IMR-90 (cell line): ENCODE measurements around the gene TEC. TPM values are rescaled to one million over a fixed set of nuclear protein-coding genes. Genes with fewer than 3 reads are reported as not detected.

Experiments used
- ATAC-seq: fragments of 200-7000 bp; cut with Tn5 transposase; 2 replicates; pipeline ENCODE4 v1.9.1; 2020; ENCODE audit warnings: low read depth, mild to moderate bottlenecking, moderate library complexity
- BruUV-seq: library from RNA; stranded (reverse); fragments of 400-500 nt; replicated peaks from 2 replicates; lab custom pipeline; 2021; lab: Mats Ljungman, UMichigan
- CTCF ChIA-PET: fragments of 300-600 bp; formaldehyde crosslinking; extraction: SDS; loops from one replicate; lab custom pipeline; 2021; ENCODE audit warnings: antibody characterized with exemption; lab: Yijun Ruan, JAX
- POLR2A ChIA-PET: fragments of 300-600 bp; sonication (Branson Sonifier 250); formaldehyde crosslinking; loops from one replicate; lab custom pipeline; 2022; ENCODE audit warnings: antibody characterized with exemption; ENCODE audit not compliant: unreplicated experiment; lab: Charles Lee
- DNase-seq: peaks from one replicate; pipeline ENCODE4 v3.0.0; 2013
- H2AFZ ChIP-seq: replicated peaks from 2 replicates; pipeline ENCODE3; 2013; ENCODE audit warnings: low read length, mild to moderate bottlenecking; ENCODE audit not compliant: poor library complexity
- H2AK5ac ChIP-seq: 2 replicates; pipeline ENCODE4 v1.6.1; 2013; ENCODE audit warnings: low read depth, low read length, inconsistent platforms
- H2AK9ac ChIP-seq: replicated peaks from 2 replicates; pipeline ENCODE3; 2013; ENCODE audit warnings: mild to moderate bottlenecking, low read depth, low read length, moderate library complexity; ENCODE audit not compliant: poor library complexity
- H2BK120ac ChIP-seq: 2 replicates; pipeline ENCODE4 v1.6.1; 2013; ENCODE audit warnings: low read depth, low read length, inconsistent platforms
- H2BK15ac ChIP-seq: 3 replicates; pipeline ENCODE4 v1.6.1; 2013; ENCODE audit warnings: low read depth, low read length, inconsistent platforms
- H2BK20ac ChIP-seq: 2 replicates; pipeline ENCODE4 v1.6.1; 2013; ENCODE audit warnings: low read depth, mild to moderate bottlenecking, inconsistent platforms, low read length, moderate library complexity
- H2BK5ac ChIP-seq: 2 replicates; pipeline ENCODE4 v1.6.1; 2013; ENCODE audit warnings: mild to moderate bottlenecking, low read depth, low read length, inconsistent platforms; ENCODE audit not compliant: poor library complexity, severe bottlenecking
- H3K14ac ChIP-seq: replicated peaks from 2 replicates; pipeline ENCODE4 v1.6.1; 2013; ENCODE audit warnings: low read depth, low read length, inconsistent platforms
- H3K18ac ChIP-seq: 2 replicates; pipeline ENCODE4 v1.6.1; 2013; ENCODE audit warnings: low read depth, low read length, control low read depth
- H3K23ac ChIP-seq: 2 replicates; pipeline ENCODE4 v1.6.1; 2013; ENCODE audit warnings: low read depth, low read length, inconsistent platforms
- H3K27ac ChIP-seq: 2 replicates; pipeline ENCODE4 v1.5.1; 2013; ENCODE audit warnings: mild to moderate bottlenecking, control low read depth, low read length; ENCODE audit not compliant: insufficient read depth
- H3K27me3 ChIP-seq: 2 replicates; pipeline ENCODE4 v1.6.1; 2013; ENCODE audit warnings: low read length; ENCODE audit not compliant: control insufficient read depth, insufficient read depth
- H3K36me3 ChIP-seq: 2 replicates; pipeline ENCODE4 v1.6.1; 2013; ENCODE audit warnings: low read length, mixed read lengths; ENCODE audit not compliant: control insufficient read depth, insufficient read depth
- H3K4ac ChIP-seq: 2 replicates; pipeline ENCODE4 v1.6.1; 2013; ENCODE audit warnings: low read depth, low read length, inconsistent platforms
- H3K4me1 ChIP-seq: 2 replicates; pipeline ENCODE4 v1.6.1; 2013; ENCODE audit warnings: low read length, mixed read lengths; ENCODE audit not compliant: control insufficient read depth, insufficient read depth
- H3K4me2 ChIP-seq: 2 replicates; pipeline ENCODE4 v1.6.1; 2013; ENCODE audit warnings: low read depth, mild to moderate bottlenecking, control low read depth, low read length, moderate library complexity
- H3K4me3 ChIP-seq: 2 replicates; pipeline ENCODE4 v1.5.1; 2013; ENCODE audit warnings: low read depth, mild to moderate bottlenecking, control low read depth, low read length, moderate library complexity; ENCODE audit not compliant: insufficient read depth
- H3K56ac ChIP-seq: 2 replicates; pipeline ENCODE4 v1.6.1; 2013; ENCODE audit warnings: low read length, inconsistent platforms; ENCODE audit not compliant: insufficient read depth; ENCODE audit errors: extremely low read depth
- H3K79me1 ChIP-seq, 2 experiments: 2 replicates each; pipeline ENCODE4 v1.6.1; 2013; ENCODE audit warnings: low read length in 2 of 2, inconsistent platforms in 1 of 2, low read depth in 1 of 2
- H3K9ac ChIP-seq: 2 replicates; pipeline ENCODE4 v1.6.1; 2013; ENCODE audit warnings: low read depth, low read length, control low read depth
- H3K9me1 ChIP-seq: 2 replicates; pipeline ENCODE4 v1.6.1; 2013; ENCODE audit warnings: low read length, inconsistent platforms; ENCODE audit not compliant: insufficient read depth
- H3K9me3 ChIP-seq: 2 replicates; pipeline ENCODE4 v1.6.1; 2013; ENCODE audit warnings: low read length; ENCODE audit not compliant: control insufficient read depth, insufficient read depth
- H4K20me1 ChIP-seq: 2 replicates; pipeline ENCODE4 v1.6.1; 2013; ENCODE audit warnings: low read length, inconsistent platforms; ENCODE audit not compliant: insufficient read depth
- H4K5ac ChIP-seq: 2 replicates; pipeline ENCODE4 v1.6.1; 2013; ENCODE audit warnings: mild to moderate bottlenecking, low read depth, low read length, control low read depth
- H4K8ac ChIP-seq, 2 experiments: 2 replicates each; pipeline ENCODE4 v1.6.1; 2013; ENCODE audit warnings: low read depth in 2 of 2, low read length in 2 of 2, control low read depth in 1 of 2, inconsistent platforms in 1 of 2
- H4K91ac ChIP-seq: 2 replicates; pipeline ENCODE4 v1.6.1; 2013; ENCODE audit warnings: low read depth, low read length, inconsistent platforms; ENCODE audit not compliant: insufficient read depth
- BHLHE40 ChIP-seq: fragments of 150-350 bp; IDR thresholded peaks from 2 replicates; pipeline ENCODE4 v1.6.1; 2016; ENCODE audit warnings: mild to moderate bottlenecking, low read depth, low read length
- CEBPB ChIP-seq: IDR thresholded peaks from 2 replicates; pipeline ENCODE4 v1.6.1; 2012; ENCODE audit warnings: low read depth, low read length, improper control_type of control experiment
- CTCF ChIP-seq: conservative IDR thresholded peaks from 2 replicates; pipeline ENCODE4 v1.5.1; 2012; ENCODE audit warnings: mild to moderate bottlenecking, low read depth, low read length, improper control_type of control experiment
- ELK1 ChIP-seq: fragments of 150-350 bp; IDR thresholded peaks from 2 replicates; pipeline ENCODE4 v1.6.1; 2016; ENCODE audit warnings: low read depth, mild to moderate bottlenecking, low read length, moderate library complexity, borderline replicate concordance
- FOS ChIP-seq: fragments of 150-350 bp; IDR thresholded peaks from 2 replicates; pipeline ENCODE4 v1.6.1; 2016; ENCODE audit warnings: low read depth, low read length
- MAZ ChIP-seq: IDR thresholded peaks from 2 replicates; pipeline ENCODE4 v1.6.1; 2012; ENCODE audit warnings: low read depth, mild to moderate bottlenecking, low read length, improper control_type of control experiment, moderate library complexity, borderline replicate concordance
- NFE2L2 ChIP-seq: fragments of 150-350 bp; IDR thresholded peaks from 2 replicates; pipeline ENCODE4 v1.6.1; 2016; ENCODE audit warnings: low read depth, mild to moderate bottlenecking, low read length
- POLR2A ChIP-seq: IDR thresholded peaks from 2 replicates; pipeline ENCODE4 v1.6.1; 2012; ENCODE audit warnings: mild to moderate bottlenecking, low read depth, low read length
- RFX5 ChIP-seq: IDR thresholded peaks from 2 replicates; pipeline ENCODE4 v1.8.0; 2012; ENCODE audit warnings: low read depth, mild to moderate bottlenecking, low read length, moderate library complexity
- WGBS, 2 experiments: methylation state at CpG; one replicate each; pipeline versions ENCODE4 v1.1.5 to v1.1.7; 2013; ENCODE audit warnings: missing lambda C conversion rate in 2 of 2; ENCODE audit not compliant: insufficient read length in 1 of 2; ENCODE audit errors: extremely low coverage in 2 of 2; 5-methylcytosine and 5-hydroxymethylcytosine counted together
- dilution Hi-C: fragments of 300-500 bp; cut with HindIII; formaldehyde crosslinking; loops from one replicate; pipeline ENCODE4 v1.14.3; 2018; ENCODE audit warnings: low sequenced_read_pairs; ENCODE audit not compliant: unreplicated experiment
- in situ Hi-C: fragments of 300-500 bp; cut with MboI; formaldehyde crosslinking; loops from 3 replicates; pipeline ENCODE4 v1.14.3; 2019; ENCODE audit warnings: low sequenced_read_pairs, inconsistent platforms, mixed read lengths
- intact Hi-C: fragments of 100-400 bp; cut with micrococcal nuclease; formaldehyde crosslinking; loops from 2 replicates; pipeline ENCODE4 v1.10.0; 2022
- polyA plus RNA-seq, 3 experiments: library from polyadenylated mRNA; depleted of rRNA; stranded (reverse); fragments of >200 nt; gene quantifications; 2 replicates each; pipeline ENCODE4 v1.2.3, GENCODE V29; 2012; ENCODE audit warnings: low replicate concordance in 1 of 3
- total RNA-seq: library from RNA; depleted of rRNA; stranded (reverse); fragments of >200 nt; gene quantifications from 2 replicates; pipeline ENCODE4 v1.2.3, GENCODE V29; 2012

The TEC gene
- total and polyA plus RNA-seq, 2 of the 4 experiments (the other 2 are of a cell fraction) = 0.39 to 0.54 TPM

- Histone ChIP-seq H3K56ac (no peak overlapping the region), H2BK15ac (no peak overlapping the region), H3K27ac (no peak overlapping the region), H3K4me1 (no peaks in the 10 kb centered on the region), H2AK5ac (no peak overlapping the region), H3K27me3 (no peaks in the 10 kb centered on the region), H3K18ac (no peak overlapping the region), H3K9me1 (no peaks in the 10 kb centered on the region), H2BK20ac (no peak overlapping the region), H2AK9ac (no peak overlapping the region), H3K14ac (no peak overlapping the region), H2BK5ac (no peak overlapping the region), H3K36me3 (no peaks in the 10 kb centered on the region), H3K4ac (no peak overlapping the region), H4K20me1 (no peaks in the 10 kb centered on the region), H3K4me3 (no peak overlapping the region), H4K8ac (no peak overlapping the region), H3K9me3 (no peaks in the 10 kb centered on the region), H2AFZ (no peak overlapping the region), H4K91ac (no peak overlapping the region), H2BK120ac (no peak overlapping the region), H3K23ac (no peak overlapping the region), H3K4me2 (no peak overlapping the region), H3K9ac (no peak overlapping the region), H3K79me1 (no peaks in the 10 kb centered on the region), H4K5ac (no peak overlapping the region)
- CTCF ChIA-PET = interaction anchor here (0.6 kb wide), 1 partner anchor 13 kb away, joined by 3 read pairs; no protein-coding TSS in a partner anchor
- WGBS, 2 experiments = no CpG with 5 or more reads among the region's 1 CpG
- TF ChIP-seq CTCF (no peak), FOS (no peak), RFX5 (no peak), NFE2L2 (no peak), POLR2A (no peak), BHLHE40 (no peak), MAZ (no peak), ELK1 (no peak), CEBPB (no peak)
- BruUV-seq = no TSS peak
- POLR2A ChIA-PET = no interaction called here
- in situ Hi-C loops = no loop called here
- ATAC-seq (no peak), DNase-seq (no peak)
- intact Hi-C loops = no loop called here
- dilution Hi-C loops = no loop called here
Observed at GRCh38 chr4:48215977-48216376, 53.7 kb downstream of the TEC start.
